Measurements from ENCODE around the gene NT5M.

Gene NT5M

DNA sequence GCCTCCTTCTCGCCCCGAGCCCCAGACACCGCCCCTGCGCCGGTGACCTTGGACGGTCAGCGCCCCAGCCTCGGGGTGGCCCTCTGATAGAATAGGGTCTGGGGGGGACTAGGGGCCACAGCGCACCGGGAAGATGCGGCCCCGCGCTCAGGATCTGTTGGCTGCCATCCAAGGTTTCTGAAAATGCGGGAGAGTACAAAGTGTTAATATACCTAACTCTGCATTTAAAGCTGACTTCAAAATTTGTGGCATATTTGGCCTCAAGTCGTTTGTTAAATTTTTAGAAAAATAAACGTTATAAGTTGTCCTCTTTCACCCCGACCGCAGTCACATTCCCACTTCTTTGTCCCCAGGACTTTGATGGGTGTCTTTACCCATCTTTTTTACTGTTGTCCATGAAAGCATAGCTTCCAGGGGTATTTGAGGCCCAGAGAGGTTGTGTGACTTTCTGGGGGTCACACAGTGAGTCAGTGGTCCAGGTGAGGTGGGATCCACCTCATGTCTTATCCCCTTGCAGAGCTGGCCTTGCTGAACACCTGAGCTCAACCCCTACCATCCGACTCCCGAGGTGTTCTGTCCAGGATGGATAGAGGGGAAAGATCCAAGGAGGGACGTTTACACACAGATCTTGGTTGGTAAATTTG, 796 bp downstream of the NT5M start:
- DNase-seq (ENCODE audit: low read depth) = no peak

DNA sequence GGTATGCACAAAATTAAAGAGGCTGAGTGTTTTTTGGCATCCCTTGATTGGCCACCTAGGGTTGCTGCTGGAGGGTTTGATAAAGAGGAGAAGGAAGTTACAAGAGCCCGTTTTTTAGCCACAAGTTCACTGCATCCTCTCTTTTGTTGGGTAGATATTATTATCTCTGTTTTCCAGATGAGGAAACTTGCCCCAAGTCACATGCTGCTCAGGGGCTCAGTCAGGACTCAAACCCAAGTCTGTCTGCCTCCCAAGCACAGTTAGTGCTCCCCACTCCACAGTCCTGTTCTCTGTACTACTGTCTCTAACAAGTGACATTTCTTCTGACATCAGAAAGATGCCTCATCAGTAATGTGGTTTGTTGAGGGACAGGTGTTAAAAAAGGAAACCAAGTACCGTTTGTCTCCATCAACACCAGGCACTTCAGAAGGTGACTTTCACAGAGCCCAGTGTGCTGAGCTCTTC, 1.4 kb downstream of the NT5M start:
- DNase-seq (ENCODE audit: low read depth) = no peak

DNA sequence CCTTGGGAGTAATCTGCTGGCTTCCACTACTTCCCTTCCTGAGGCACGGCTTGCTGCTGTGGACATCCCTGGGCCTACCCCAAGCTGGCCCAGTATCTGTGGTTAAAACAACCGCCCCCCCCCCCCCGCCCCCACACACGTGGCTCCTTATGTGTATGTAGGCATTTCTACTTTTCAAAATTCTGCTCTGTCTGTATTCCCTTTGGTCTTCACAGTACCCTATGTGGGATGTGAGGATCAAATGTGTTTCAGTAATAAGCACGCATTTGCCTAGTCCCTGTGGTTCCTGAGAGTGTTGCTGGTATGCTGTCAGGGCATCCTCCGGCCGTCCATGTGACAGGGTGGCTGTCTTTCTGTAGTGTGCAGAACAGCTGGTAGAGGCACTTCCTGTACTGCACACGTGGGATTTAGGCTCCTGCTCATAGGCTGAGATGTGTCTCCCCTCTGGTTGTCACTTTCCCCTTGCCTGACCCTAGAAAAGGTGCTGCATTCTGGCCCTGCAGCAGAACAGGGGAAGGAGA, 2.2 kb downstream of the NT5M start:
- peak; percentile 36 for DNase-seq (ENCODE audit: low read depth)

DNA sequence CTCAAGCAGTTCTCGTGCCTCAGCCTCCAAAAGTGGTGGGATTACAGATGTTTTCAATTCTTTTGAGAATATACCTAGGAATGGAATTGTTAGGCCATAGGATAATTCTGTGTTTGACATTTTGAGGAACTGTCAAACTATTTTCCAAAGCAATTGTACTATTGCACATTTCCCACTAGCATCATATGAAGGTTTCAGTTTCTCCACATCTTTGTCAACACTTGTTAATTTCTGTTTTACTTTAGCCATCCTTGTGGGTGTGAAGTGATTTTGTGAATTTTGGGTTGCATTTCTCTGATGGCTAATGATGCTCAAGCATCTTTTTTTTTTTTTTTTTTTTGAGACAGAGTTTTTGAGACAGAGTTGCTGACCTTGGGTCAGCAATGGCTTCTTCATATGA, 6.2 kb downstream of the NT5M start:
- DNase-seq (ENCODE audit: low read depth) = no peak

DNA sequence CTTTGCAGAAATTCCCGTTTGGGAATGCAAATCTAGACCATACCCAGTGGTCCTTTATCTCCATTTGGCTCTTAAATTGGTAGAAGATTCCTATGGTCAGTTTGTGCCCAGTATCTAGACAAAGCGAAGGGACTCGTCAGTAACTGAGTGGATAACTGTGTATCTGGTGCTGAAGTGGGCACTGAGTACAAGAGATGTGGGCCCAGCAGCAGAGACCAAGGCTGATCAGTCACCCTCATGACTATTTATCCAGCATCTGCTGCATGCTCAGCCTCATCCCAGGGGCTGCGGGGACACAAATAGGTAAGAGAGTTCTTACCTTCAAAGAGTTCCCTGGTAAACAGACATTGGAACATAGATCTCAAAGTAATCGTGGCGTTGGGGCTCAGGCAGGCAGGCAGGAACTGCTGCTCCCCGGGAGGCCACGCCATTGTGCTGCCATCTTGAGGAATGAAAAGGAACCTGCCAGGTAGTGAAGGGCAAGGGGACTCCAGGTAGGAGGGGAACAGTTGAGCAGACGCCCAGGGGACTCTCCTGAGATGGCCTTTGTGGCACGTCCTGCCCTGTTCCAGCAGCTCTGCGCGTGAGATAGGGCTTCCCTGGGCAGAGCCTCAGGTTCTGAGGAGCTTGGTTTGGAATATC, 10.3 kb downstream of the NT5M start:
- DNase-seq (ENCODE audit: low read depth) = peak; percentile 34

DNA sequence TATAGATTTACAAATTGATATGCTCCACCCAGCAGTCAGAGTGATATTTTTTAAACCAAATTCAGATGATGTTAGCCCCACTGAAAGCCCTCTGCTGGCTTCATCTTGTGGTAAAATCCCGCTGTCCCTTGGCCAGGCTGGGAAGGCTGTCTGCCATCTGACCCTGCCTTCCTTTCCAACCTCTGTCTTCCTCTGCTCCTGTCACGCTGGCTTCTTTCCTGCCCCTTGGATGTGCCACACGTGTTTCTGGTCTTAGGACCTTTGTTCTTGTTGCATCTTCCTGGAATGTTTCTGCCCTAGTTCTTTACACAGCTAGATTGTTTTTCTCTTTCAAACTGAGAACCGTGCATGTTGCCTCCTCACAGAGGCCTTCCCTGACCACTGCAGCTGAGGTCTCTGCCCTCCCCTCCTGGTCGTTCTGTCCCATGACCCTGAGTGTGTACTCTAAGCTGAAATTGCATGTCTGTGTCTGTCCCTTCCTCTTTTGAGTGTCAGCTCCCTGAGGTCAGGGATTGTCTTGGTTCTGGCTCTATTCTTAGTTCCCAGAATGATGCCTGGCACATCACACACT, 11.4 kb downstream of the NT5M start:
- no peak for DNase-seq (ENCODE audit: low read depth)

DNA sequence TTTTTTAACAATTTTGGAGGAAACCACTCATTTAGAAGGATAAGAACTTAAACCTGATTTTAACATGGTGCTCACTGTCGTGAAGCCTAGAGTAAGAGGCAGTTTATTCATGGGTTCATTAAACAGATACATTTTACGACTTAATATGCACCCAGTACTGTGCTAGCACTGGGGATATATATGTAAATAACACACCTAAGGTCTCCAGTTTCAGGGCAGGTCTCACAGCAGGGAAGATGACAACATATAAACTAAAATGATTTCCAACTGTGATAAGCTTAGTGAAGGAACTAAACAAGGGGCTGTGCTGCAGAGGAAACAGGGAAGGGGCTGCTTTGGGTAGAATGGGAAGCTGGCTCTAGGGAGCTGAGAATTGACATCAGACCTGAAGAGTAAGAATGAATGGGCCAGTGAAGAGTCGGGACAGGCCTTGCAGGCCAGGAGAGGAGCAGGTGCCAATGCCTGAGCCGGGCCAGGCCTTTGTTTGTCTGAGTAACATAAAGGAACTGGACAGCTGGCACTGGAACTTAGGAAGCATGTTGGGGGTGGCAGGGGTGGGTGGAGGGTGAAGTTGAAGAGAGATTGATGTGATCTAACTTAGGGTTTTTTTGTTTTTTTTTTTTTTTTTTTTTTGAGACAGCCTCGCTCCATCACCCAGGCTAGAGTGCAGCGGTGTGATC, 12.1 kb downstream of the NT5M start:
- no peak for DNase-seq (ENCODE audit: low read depth)

DNA sequence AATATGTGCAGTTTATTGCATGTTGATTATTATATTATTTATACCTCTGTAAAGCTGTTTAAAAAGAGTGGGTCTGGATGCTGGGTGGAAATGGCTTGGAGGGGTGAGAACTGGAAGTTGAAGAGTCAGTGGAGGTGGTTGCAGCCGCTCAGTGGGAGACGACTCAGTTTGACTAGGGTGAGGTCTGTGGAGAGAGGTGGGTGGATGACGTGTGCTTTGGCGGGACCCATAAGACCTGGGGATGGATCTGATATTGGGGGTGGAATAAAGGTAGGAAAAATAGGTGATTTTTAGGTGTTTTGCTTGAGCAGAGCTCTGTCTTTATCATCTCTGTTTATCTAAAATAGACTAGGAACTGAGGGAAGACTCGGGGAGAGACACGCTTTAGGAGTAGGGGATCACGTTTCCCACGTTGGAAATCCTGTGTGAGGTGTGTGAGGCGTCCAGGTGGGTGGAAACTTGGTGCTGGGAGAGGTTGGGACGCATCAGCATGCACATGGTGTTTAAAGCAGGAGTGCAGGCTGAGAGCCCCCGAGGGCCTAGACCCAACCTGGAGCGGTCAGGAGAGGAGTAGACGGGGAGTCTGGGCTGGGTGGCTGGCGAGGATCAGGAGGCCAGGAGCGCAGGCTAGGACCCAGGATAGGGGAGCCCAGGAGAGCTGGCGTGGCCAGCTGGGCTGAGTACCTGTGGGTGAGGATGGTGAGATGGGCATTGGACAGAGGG, 17.2 kb downstream of the NT5M start:
- no peak for DNase-seq (ENCODE audit: low read depth)

DNA sequence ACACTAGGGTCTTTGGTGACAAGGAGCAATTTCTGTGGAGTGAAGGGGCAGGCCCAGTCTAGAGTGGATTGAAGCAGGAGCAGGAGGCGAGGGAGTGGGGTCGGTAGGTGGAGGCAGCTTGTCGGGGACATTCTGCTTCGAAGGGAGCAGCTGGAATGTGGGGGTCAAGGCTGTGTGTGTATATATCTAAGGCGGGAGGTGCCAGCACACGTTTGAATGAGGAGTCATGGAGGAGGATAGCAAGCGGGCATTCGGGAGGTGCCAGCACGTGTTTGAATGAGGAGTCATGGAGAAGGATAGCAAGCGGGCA, 17.7 kb downstream of the NT5M start:
- no peak for DNase-seq (ENCODE audit: low read depth)

DNA sequence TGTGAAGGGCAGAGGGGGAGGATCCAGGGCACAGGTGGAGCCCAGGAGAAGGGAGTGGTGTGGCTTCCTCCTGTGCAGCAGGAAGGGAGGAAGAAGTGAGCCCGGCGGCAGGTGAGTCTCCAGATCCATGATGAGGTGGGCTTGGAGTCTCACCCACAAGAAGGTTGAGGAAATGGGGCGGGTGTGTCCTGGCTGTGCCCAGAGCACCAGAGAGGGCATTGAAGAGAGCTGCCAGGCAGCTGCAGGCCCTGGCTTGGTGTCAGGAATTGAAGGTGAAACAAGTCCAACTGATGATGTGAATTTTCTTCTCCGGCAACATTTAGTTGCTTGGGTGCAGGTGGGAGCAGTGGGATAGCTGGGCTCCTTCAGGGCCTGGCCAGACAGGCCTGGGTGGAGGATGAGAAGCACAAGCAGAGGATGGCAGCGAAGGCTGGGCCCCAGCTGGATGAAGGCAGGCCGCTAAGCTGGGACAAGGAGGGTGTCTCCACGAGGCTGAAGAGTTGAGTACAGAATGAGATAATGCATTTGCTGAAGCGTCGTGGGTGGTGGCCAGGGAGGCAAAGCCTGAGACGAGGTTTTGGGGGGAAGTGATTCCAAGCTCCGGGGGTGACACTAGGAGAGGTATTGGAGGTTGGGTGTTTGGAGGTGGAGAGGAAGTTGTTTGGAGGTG, 18.3 kb downstream of the NT5M start:
- DNase-seq (ENCODE audit: low read depth) = no peak

DNA sequence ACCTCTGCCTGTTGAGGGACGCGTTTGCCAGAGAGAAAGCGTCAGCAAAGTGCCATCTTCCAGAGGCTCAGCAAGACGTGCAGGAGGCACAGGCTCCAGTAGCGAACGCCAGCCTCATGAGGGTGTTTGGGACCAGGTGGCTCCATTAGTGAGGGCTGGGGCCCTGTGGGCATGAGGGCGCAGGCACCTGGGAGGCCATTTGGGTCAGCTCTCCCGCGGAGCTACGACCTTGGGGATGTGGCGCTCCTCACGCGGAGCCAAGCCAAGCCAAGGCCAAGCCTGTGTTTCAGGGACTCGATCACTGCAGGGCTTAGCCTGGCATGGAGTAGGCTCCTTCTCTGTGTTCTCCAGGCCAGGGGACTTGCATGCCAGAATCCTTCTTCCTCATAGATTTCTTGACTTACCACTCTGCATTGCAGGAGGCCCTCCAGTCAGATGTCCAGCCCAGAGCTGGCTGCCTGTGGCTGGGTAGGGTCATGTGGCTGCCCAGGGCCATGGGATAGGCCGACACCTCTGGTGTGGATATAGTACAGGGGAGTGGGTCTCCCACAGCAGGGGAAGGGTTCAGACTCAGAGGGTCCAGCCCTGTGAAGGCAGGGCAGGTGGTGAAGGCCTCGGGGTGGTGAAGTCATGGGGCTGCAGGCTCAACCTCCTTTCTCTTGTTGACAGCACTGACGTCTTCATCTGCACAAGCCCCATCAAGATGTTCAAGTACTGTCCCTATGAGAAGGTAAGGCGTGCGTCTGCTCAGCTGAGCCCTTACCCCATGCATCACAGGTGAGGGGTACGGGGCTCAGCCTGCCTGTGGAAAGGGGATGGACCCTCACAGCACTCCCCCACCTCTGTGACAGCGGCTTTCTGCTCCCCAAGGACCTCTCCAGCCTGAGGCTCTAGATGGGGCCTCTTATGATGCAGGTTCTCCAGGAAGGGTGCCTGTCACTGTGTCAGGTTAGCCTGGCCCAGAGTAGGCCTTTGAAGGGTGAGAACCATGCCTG, 19.6 kb downstream of the NT5M start:
- no peak for DNase-seq (ENCODE audit: low read depth)

DNA sequence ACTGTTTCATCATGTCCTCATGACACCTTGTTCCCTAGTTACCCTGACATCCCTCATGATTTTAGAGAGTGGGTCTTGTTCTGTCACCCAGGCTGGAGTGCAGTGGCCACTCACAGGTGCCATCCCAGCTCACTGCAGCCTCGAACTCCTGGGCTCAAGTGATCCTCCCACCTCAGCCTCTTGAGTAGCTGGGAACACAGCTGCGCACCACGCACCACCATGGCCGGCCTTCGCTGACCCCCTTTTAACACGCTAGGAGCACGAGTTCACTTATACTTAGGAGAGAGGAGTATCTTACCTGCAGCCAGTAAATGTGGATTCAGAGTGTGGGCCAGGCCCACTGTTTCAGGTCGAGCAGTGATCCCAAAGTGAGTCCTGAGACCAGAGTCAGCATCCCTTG, 21.4 kb downstream of the NT5M start:
- no peak for DNase-seq (ENCODE audit: low read depth)

DNA sequence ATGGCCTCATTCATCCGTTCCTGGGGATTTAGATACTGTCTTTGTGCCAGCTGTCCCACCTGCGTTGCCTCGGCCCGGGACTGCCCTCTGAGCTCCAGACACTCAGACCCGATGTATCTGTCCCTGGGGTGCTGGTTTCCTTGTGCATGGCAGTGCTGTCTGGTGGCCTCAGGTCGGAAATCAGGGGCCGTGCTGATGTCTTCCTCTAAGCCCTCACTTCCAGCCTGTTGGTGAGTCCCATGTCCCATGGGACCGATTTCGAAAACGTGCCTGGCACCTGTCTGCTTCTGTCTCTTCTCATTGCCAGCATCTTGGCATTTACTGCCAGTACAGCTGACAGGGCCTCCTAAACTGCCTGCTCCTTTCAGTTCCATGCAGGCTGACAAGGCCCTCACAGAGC, 22.1 kb downstream of the NT5M start:
- DNase-seq (ENCODE audit: low read depth) = no peak

DNA sequence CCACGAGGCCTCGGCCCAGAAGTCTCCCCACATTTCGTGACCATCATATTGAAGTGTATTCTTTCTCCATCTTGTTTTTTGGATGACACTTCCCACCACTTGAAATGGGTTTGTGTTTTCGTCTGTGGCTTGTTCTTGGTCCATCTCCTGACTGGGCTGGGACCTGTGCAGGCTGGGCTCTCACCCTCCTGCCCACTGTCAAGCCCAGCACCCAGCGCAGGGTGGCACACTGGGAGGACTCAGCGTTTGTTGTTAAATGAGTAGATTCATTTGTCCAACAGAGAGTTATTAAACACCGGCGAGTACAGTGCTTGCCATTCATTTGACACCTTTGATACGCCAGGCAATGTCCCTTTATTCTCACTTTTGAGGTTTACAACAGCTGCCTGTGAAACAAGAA, 22.6 kb downstream of the NT5M start:
- DNase-seq (ENCODE audit: low read depth) = no peak

DNA sequence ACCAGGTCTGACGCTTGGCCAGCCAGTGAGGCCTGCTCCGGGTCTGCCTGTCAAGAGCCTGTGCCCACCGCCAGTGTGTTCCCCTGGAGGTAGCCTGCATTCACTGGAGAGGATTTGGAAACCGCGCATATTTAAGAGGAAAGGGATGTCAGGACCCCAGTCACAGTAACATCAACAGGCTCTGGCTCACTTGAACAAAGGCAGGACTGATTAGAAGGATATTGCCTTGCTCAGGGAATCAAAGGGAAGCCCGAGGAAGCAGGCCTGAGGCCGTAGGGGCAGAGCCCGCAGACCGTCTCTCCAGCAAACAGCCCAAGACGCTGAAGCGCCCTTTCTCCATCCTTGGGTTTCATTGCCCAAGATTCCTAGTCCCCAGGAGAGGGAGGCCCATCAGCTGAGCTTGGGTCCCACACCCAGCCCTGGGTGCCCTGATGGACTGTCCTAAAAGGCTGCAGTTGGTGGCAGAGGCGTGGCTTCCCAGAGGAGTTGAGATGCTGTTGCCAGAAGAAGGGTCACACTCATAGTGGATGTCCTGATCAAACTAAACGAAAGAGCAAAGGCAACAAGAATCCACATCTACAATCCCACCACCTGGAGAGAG, 23.2 kb downstream of the NT5M start:
- DNase-seq (ENCODE audit: low read depth) = no peak

DNA sequence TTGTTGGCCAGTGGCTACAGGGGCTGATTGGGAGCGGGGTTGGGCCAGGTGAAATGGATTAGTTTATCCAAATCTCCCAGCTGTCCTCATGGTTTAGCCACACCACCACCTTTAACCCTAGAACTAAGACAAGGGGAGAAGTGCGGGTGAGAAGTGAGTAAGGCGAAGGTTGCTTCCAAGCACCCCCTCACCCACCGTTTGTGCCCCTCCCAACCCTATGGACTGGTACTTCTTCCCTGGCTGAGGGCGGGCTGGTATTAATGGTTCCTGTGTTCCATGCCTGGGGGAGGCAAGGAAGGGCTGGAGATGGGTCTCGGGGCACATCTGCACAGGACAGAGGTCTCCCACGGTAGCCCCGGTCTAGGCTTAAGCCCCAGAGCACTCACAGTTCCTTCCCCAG, 25.1 kb downstream of the NT5M start:
- no peak for DNase-seq (ENCODE audit: low read depth)

DNA sequence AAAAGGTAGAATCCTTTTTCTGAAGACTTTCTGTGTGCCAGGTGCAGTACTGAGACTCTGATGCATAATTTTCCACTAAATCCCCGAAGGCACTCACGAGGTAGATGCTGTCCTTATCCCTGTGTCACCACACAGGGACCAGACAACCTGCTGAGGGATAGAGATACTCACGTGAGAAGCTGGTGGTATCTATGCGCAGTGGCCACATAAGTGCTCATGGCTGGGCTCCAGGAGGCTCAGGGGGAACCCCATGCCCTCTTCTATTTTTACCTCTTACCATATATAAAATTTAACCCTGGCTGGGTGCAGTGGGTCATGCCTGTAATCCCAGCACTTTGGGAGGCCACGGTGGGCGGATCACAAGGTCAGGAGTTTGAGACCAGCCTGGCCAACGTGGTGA, 38.3 kb downstream of the NT5M start:
- no peak for DNase-seq (ENCODE audit: low read depth)

DNA sequence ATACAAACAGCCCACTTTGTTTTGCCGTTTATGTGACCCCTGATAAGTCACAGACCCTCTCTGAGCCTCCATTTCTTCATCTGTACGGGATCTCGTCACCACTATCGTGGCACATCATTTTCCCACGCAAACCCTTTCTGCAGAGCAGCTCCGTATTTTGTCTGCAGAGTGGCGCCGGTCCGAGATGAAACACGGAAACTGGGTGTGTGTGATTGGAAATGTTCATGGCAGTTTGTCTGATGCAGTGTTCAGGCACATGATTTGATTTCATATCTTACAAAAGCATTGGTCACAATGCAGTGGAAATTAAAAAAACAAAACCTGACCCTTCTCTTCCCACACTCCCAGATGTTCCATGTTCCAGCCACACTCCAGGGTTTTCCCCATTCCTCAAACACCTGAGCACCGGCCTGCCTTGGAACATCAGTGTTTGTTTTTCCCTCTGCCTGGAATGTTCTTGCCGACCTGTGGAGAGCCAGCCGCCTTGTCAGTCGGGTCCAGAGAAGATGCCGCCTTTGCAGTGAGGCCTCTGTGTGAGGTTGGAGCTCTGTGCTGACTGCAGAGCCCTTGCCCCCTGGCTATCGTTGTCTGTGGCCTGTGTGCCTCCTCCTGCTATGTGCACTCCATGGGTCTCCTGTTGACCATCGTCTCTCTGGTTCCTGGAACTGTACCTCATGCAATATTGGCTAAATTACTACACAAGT, 39.2 kb downstream of the NT5M start:
- DNase-seq (ENCODE audit: low read depth) = no peak

DNA sequence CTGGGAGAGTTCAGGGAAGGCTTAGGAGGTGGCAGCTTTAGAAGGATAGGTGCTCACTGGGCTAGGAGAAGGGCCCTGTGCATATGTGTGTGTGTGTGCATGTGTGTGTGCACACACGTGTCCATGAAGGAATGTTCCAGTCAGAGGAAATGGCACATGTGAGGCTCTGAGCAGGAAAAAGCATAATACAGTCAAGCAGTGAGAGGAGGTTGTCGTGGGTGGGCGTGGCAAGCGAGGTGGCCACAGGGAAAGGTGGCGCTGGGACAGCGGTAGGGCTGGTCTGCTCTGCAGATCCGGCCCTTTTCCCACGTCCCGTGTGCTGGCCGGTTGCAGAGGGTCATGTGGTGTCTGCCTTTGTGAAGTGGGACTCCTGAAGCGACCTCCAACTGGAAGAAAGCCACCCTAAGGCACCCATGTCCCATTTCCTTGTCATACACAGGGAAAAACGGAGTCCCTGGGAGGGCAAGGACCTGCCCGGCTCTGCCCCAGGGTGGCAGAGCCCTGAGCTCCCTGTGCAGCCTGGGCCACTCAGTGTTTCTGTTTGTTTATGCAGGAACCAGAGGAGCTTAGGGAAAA, 40.1 kb downstream of the NT5M start:
- no peak for DNase-seq (ENCODE audit: low read depth)

Measured in EH (cell line).